ENCODE data around the gene A1CF. TPM values are rescaled to one million over a fixed set of nuclear protein-coding genes. Genes with fewer than 3 reads are reported as not detected.
"Not testable (repeated sequence)": the region's sequence is repeated elsewhere in the genome, so short reads cannot be mapped to it uniquely, and the experiment has no call there.

The A1CF gene
- total and polyA plus RNA-seq, 2 donors from 2014 or later = 3.7 to 3.8 TPM

- no peaks in the 10 kb centered on the region for H3K9me3 ChIP-seq (ENCODE audit: control insufficient read depth in 2 of 3, insufficient read depth in 1 of 3, low read length in 3 of 3)
- no peak overlapping the region for H3K27ac ChIP-seq (ENCODE audit: low read depth in 2 of 2, low read length in 2 of 2)
- DNase-seq (no peak), FAIRE-seq (no peak)
- H3K4me1 ChIP-seq (ENCODE audit: control insufficient read depth in 2 of 3, insufficient read depth in 2 of 3, low read depth in 1 of 3, low read length in 3 of 3) = no peaks in the 10 kb centered on the region
- H3K4me3 ChIP-seq (ENCODE audit: low read length in 3 of 3) = no peak overlapping the region
- no peak overlapping the region for H3K9ac ChIP-seq (ENCODE audit: low read length in 3 of 3)
- intact Hi-C loops (cut with DNase I) = no loop called here
- no peak for TF ChIP-seq CTCF (IDR thresholded peaks at IDR 0.05; ENCODE audit: borderline replicate concordance, extremely low read depth, insufficient read depth)
- H3K27me3 ChIP-seq (ENCODE audit: control insufficient read depth, insufficient read depth, low read length) = no peaks in the 10 kb centered on the region
- no peaks in the 10 kb centered on the region for H3K36me3 ChIP-seq (ENCODE audit: control insufficient read depth in 2 of 3, insufficient read depth in 3 of 3, low read length in 3 of 3)
Measured at GRCh38 chr10:50918529-50918928, 33.1 kb upstream of the A1CF start.

GRCh38 chr10:50917486-50917885 lies 32.1 kb upstream of the A1CF start:
- H3K36me3 ChIP-seq (ENCODE audit: control insufficient read depth in 2 of 3, insufficient read depth in 3 of 3, low read length in 3 of 3) = no peaks in the 10 kb centered on the region
- FAIRE-seq = no peak
- DNase-seq = no peak
- H3K4me1 ChIP-seq (ENCODE audit: control insufficient read depth in 2 of 3, insufficient read depth in 2 of 3, low read depth in 1 of 3, low read length in 3 of 3) = no peaks in the 10 kb centered on the region
- H3K4me3 ChIP-seq (ENCODE audit: low read length in 3 of 3) = no peak overlapping the region
- no peak for TF ChIP-seq CTCF (IDR thresholded peaks at IDR 0.05; ENCODE audit: borderline replicate concordance, extremely low read depth, insufficient read depth)
- intact Hi-C loops (cut with DNase I) = no loop called here
- H3K9me3 ChIP-seq (ENCODE audit: control insufficient read depth in 2 of 3, insufficient read depth in 1 of 3, low read length in 3 of 3) = no peaks in the 10 kb centered on the region
- no peak overlapping the region for H3K9ac ChIP-seq (ENCODE audit: low read length in 3 of 3)
- no peaks in the 10 kb centered on the region for H3K27me3 ChIP-seq (ENCODE audit: control insufficient read depth, insufficient read depth, low read length)
- H3K27ac ChIP-seq (ENCODE audit: low read depth in 2 of 2, low read length in 2 of 2) = no peak overlapping the region

- Histone ChIP-seq H3K36me3 (ENCODE audit: control insufficient read depth in 2 of 3, insufficient read depth in 3 of 3, low read length in 3 of 3) (no peaks in the 10 kb centered on the region), H3K4me3 (ENCODE audit: low read length in 3 of 3) (no peak overlapping the region), H3K27ac (ENCODE audit: low read depth in 2 of 2, low read length in 2 of 2) (no peak overlapping the region), H3K9ac (ENCODE audit: low read length in 3 of 3) (no peak overlapping the region), H3K27me3 (ENCODE audit: control insufficient read depth, insufficient read depth, low read length) (no peaks in the 10 kb centered on the region), H3K4me1 (ENCODE audit: control insufficient read depth in 2 of 3, insufficient read depth in 2 of 3, low read depth in 1 of 3, low read length in 3 of 3) (no peaks in the 10 kb centered on the region), H3K9me3 (ENCODE audit: control insufficient read depth in 2 of 3, insufficient read depth in 1 of 3, low read length in 3 of 3) (peaks cover 0 to 2% (median 0%) of the 10 kb centered on the region in 3 donors)
- intact Hi-C loops (cut with DNase I) = no loop called here
- DNase-seq = no peak
- TF ChIP-seq CTCF (IDR thresholded peaks at IDR 0.05; ENCODE audit: borderline replicate concordance, extremely low read depth, insufficient read depth) = no peak
- no peak for FAIRE-seq
Measured at GRCh38 chr10:50909334-50910014, 24.0 kb upstream of the A1CF start.

GRCh38 chr10:50908366-50908765 lies 22.9 kb upstream of the A1CF start:
- H3K27ac ChIP-seq (ENCODE audit: low read depth in 2 of 2, low read length in 2 of 2) = no peak overlapping the region
- H3K9me3 ChIP-seq (ENCODE audit: control insufficient read depth in 2 of 3, insufficient read depth in 1 of 3, low read length in 3 of 3) = peaks cover 0 to 2% (median 0%) of the 10 kb centered on the region in 3 donors
- intact Hi-C loops (cut with DNase I) = no loop called here
- no peaks in the 10 kb centered on the region for H3K36me3 ChIP-seq (ENCODE audit: control insufficient read depth in 2 of 3, insufficient read depth in 3 of 3, low read length in 3 of 3)
- H3K9ac ChIP-seq (ENCODE audit: low read length in 3 of 3) = no peak overlapping the region
- H3K4me1 ChIP-seq (ENCODE audit: control insufficient read depth in 2 of 3, insufficient read depth in 2 of 3, low read depth in 1 of 3, low read length in 3 of 3) = no peaks in the 10 kb centered on the region
- FAIRE-seq (no peak), DNase-seq (no peak)
- no peak for TF ChIP-seq CTCF (IDR thresholded peaks at IDR 0.05; ENCODE audit: borderline replicate concordance, extremely low read depth, insufficient read depth)
- no peaks in the 10 kb centered on the region for H3K27me3 ChIP-seq (ENCODE audit: control insufficient read depth, insufficient read depth, low read length)
- H3K4me3 ChIP-seq (ENCODE audit: low read length in 3 of 3) = no peak overlapping the region

GRCh38 chr10:50905797-50906196 lies 20.4 kb upstream of the A1CF start:
- H3K4me1 ChIP-seq (ENCODE audit: control insufficient read depth in 2 of 3, insufficient read depth in 2 of 3, low read depth in 1 of 3, low read length in 3 of 3); H3K9me3 ChIP-seq (ENCODE audit: control insufficient read depth in 2 of 3, insufficient read depth in 1 of 3, low read length in 3 of 3); FAIRE-seq; H3K36me3 ChIP-seq (ENCODE audit: control insufficient read depth in 2 of 3, insufficient read depth in 3 of 3, low read length in 3 of 3); DNase-seq; intact Hi-C loops (cut with DNase I); H3K27ac ChIP-seq (ENCODE audit: low read depth in 2 of 2, low read length in 2 of 2); H3K27me3 ChIP-seq (ENCODE audit: control insufficient read depth, insufficient read depth, low read length); H3K4me3 ChIP-seq (ENCODE audit: low read length in 3 of 3); H3K9ac ChIP-seq (ENCODE audit: low read length in 3 of 3): not testable (repeated sequence)

All from kidney (tissue), 14 donors.